Stimulated activated CD8-positive, alpha-beta memory T cell treated with anti-CD3 and anti-CD28 coated beads, Interleukin-4, amount 100 ng/mL, for 4 hours (primary cell): ENCODE measurements around the gene BLOC1S3.

ENCODE experiments used
- DNase-seq, 2 donors: peaks; one replicate each; pipeline ENCODE4 v3.0.0-alpha.2; 2020; ENCODE audit warnings: low read depth in 2 of 2, low spot score in 1 of 2

The BLOC1S3 gene, protein sequence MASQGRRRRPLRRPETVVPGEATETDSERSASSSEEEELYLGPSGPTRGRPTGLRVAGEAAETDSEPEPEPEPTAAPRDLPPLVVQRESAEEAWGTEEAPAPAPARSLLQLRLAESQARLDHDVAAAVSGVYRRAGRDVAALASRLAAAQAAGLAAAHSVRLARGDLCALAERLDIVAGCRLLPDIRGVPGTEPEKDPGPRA

DNA sequence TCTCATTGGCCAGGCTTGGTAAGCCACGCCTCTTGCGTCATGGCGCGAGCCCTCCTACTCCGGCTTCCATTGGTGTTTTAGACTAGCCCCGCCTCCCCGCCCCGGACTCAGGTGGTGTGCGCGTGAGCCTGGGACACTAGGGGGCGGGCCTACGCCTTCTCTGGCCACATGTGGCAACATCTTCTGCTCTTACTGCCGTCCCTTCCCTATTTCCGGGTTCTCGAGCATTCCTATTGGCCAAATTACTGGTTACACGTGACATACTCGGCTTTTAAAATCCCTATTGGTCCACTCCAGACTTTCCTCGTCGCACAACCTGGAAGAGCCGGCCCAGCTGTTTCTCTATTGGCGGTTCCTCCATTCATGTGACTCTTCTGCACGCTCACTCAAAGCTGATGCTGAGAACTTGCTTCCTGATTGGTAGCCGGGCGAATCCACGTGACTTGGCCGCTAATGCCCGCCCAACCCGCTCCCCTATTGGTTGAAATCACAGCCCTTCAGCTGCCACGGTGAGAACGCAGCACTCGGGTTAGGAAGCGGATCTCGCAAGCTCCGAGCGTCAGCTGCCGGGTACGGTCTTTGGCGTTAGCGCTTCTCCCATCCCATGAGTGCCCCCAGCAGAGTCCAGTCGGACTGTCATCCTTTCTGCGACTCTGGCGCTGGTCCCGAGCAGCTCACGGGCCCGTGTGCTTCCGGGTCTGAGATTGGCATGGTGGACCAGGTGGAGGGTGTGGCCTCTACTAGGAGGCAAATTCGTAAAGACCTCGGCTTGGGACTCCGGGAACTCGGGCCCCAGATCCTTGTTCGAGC, at the start of gene BLOC1S3:
Gene BLOC1S3 (plus strand): TSS at position 523 of the 810 bp plus-strand sequence. CDS start 513 bp downstream, outside the sequence.
- peak; percentile 100 for DNase-seq

DNA sequence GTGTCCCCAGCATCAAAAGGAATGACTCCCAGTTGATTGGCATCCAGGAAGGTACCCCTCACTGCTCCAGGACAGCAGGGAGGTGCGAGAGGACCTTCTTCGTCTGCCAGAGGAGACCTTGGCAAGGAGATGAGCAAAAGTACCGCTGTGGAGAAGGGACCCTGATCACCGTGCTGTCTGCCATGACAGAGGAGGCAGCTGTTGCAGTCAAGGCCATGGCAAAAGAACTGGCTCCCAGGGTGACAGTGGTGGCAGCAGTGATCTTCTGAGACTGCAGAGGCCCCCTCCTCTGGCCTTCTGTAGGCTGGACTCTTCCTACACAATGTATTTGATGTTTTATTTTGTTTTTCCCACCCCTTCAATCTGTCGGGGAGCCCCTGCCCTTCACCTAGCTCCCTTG, 49.8 kb upstream of the BLOC1S3 start:
- DNase-seq, result no peak

DNA sequence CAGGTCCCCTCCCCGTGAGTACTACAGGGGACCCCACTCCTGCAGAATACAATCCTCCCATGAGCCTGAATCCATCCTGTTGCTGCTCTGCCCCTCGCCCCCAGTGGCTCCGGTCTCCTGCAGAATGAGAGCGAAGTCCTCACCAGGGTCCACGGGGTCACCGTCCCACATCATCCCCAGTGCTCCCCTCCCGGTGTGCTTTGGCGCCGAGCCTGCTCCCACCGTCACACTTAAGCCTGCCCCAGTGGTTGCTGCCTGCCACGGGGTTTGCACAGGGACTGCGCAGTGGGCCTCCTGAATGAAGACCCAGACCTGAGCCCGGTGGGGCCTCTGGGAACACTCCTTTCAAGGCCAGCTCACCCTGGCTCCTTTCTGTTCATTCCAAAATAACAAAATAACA, 48.3 kb upstream of the BLOC1S3 start:
- no peak for DNase-seq

DNA sequence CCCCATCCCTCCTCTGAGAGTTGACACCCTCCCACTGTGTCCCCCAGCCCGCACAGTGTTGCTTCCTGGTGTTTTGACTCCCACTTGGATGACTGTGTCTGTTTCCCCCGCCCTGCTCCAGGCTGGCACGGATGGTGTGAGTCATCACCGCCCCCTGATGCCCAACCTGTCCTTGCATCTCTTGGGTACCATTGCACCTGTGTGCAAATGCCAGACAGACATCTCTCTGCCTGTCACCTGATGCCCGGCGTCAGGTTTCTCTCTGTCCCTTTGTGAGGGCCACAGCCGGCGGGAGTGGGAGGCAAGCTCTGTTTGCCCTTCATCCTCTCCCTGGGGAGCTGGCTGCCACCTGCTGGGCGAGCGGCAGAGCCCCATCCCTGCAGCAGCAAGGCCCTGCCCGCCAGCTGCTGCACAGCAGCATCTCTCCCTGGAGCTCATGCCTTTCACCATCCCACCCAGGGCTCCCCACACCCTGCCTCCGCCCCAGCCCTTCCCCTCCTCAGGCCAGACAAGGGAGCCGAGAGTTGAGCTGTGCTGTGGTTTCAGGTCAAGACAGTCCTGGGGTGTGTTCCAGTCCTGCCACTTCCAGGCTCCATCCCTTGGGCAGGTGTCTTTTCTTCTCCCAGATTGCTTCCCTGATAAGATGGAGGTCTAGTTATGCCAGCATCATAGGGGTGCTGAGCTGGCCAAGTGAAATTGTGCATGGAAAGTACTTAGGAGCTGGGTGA, 47.5 kb upstream of the BLOC1S3 start:
- DNase-seq, result peak in 1 of 2 donors; percentile 9

DNA sequence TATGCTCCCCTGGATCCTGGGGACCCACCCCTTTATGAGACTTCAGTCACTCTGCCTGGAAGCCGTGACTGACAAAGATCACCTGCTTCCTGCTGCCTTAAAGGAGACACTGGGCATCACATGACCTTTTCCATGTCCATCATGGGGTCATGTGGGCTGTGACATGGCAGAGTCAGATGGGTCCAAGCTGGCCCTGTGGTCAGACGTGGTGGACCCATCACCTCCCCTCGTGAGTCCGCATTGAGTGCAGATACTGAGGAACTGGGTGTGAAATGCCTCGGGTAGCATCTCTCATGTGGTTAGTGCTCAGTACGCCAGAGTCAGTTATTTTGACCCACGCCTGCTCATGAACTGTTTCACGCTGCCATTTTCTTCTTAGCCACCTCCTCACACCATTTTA, 44.9 kb upstream of the BLOC1S3 start:
- DNase-seq, result no peak

DNA sequence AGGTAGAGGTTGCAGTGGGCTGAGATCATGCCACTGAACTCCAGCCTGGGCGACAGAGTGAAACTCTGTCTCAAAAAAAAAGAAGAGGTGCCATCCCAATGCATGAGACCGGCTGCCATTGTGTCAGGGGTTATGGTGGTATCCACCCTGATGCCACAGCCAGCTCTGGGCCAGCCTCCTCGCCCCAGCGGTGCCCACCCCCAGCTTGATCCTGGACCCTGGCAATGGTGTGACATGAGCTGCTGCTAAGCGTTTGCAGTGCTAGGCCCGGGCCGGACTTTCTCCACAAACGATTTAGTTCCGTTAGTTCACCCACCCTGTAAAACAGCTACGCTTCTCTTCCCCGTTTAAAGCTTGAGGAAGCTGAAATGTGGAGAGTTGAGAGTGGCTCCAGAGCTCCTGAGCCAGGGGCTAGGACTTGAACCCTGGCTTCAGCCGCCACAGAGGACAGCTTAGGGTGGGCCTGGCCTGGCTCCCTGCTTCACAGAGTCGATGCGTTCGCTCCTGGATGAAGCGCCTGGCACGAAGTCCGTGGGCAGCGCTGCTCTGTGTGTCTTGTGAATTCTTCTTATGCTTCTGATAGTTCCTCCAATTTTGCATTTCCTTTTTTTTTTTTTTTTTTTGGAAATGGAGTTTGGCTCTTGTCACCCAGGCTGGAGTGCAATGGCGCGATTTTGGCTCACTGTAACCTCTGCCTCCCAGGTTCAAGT, 43.3 kb upstream of the BLOC1S3 start:
- DNase-seq, result no peak

DNA sequence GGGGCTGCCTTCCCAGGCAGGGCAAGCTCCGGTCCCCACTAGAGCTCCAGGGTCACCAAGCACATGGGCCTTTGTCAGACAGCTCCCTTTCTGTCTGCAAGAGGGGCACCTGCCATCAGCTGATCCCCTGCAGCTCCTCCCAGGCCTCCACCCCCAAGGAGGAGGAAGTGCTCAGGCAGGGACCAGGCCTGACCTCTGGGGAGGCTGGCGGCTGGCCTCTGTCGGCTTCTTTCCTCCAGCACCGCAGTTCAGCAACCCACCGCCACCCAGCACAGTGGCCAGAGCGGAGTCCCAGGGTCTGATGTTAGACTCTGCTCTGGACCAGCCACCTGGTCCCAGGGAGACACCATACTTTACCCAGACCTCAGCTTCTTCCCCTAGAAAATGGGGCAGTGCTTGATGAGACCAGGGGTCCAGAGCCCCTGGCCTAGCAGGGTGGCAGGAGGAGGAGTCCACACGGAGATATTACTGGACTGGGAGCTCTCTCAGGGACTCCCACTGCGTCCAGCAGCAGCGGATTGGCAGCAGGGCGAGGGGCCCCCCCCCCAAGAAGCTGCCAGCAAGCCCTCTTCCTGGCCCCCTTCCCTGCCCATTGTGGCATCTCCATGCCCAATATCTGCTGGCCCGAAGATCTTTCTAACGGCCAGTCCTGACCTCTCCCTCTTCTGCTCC, 41.9 kb upstream of the BLOC1S3 start:
- DNase-seq, result no peak

DNA sequence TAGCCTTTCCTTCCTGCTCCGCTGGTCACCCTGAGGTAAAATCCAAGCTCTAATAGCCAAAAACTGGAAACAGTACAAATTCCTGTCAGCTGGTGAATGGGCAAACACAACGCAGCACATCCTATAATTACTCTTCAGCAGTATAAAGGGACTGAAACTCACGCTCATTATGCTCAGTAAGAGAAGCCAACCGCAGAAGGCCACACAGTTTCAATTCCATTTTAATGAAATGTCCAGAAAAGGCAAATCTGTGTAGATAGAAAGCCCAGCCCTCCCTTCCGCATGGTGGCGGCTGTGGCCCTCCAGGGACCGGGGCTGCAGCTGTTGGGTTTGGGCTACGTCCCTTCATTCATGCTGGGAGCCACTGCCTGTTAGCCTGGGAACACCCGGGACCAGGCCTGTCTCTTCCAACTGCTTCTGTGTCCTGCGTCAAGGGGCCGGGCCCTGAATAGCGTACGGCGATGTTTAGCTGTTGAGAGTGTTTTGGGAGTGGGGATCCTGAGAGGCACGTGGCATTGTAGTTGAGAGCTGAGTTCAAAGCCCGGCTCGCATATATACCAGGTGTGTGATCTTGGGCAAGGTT, 41.3 kb upstream of the BLOC1S3 start:
- no peak for DNase-seq

DNA sequence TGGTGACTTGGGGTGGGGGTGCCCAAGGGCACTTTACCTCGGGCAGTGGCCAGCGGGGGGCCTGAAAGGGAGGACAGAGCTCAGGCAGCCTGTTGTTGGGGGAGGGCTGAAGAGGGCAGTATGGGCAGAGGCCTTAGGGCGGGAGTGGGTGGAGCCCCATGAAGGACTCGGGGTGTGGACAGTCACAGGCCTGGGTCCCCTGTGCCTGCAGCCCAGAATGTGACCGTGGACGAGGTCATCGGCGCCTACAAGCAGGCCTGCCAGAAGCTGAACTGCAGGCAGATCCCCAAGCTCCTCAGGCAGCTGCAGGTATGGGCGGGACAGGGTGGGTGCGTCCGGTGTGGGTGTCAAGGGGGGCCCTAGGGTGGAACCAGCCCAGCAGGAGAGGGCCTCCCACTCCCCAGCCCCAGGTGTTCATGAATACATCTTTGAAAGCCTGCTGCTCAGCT, 40.3 kb upstream of the BLOC1S3 start:
- DNase-seq, result no peak

DNA sequence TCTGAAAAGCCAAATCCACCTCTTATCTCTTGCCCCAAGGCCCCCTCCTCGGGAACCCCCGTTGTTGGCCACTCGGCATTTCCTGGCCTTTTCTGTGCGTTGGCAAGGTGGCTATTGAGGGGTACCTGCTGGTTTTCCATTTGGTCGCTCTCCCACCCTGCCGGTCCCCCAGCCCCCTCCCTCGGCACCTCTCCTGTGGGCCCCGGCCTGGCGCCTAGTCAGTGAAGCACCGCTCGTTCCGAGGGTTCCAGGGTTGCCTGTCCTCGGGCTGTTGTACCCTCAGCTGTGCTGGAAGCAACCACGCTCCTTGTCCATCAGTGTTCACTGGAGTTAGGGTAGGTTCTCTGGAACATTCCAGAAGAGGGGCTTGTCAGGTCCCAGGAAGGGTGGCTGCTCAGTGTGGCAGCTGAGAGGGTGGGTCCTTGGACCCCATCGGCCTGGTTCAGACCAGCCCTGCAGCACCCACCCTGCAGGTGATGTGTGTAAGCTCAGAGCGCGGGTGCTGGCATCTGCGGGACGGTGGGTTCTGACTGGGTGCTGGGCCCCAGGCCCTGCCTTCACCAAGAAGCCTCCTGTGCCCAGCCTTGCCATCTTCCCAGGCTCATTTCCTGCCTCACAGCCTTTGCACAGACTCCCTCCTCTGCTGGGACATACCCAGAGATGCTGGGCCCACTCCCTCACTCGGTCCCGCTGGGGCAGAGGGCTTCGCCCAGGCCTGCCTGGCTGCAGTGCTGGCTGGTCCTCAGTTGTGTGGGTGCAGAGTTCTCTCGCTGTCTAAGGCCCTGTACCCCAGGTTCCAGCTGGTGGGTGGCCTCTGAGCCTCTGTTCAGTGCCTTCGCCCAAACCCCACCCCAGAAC, 39.1 kb upstream of the BLOC1S3 start:
- DNase-seq, result no peak

- no peak for DNase-seq
Measured at GRCh38 chr19:45140144-45140503, 38.5 kb upstream of the BLOC1S3 start.

- no peak for DNase-seq
Measured at GRCh38 chr19:45140533-45140932, 38.1 kb upstream of the BLOC1S3 start.

DNA sequence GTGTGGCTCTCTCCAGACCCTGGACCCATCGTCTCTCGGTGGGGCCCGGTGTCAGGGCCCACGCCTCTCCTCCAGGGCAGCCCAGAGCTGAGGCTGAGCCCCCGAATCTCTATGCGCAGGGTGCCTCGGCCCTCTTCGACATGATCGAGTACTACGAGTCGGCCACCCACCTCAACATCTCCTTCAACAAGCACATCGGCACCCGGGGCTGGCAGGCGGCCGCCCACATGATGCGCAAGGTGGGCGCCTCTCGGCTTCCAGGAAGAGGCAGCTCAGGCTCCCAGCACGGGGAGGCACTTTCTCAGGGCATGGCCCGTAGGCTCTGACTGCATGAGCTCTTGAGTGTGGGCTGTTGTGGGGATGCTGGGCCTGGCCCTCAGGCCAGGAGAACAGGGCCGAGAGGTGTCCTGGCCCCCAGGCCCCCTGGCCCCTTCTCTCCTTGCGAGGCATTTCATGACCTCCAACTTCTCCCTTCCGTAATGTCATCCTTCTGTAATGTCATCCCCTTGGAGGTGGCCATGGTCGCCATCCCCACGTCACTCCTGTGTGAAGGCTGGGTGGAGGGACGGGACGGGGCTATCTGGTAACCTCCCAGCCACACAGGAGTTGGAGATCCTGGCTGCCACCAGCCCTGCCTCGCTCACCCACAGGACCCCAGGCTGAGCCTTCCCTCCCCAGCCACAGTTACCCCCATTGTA, 37.2 kb upstream of the BLOC1S3 start:
- DNase-seq, result no peak

GRCh38 chr19:45142016-45142725, 36.4 kb upstream of the BLOC1S3 start:
- no peak for DNase-seq

- no peak for DNase-seq
Measured at GRCh38 chr19:45142726-45143110, 35.9 kb upstream of the BLOC1S3 start.

DNA sequence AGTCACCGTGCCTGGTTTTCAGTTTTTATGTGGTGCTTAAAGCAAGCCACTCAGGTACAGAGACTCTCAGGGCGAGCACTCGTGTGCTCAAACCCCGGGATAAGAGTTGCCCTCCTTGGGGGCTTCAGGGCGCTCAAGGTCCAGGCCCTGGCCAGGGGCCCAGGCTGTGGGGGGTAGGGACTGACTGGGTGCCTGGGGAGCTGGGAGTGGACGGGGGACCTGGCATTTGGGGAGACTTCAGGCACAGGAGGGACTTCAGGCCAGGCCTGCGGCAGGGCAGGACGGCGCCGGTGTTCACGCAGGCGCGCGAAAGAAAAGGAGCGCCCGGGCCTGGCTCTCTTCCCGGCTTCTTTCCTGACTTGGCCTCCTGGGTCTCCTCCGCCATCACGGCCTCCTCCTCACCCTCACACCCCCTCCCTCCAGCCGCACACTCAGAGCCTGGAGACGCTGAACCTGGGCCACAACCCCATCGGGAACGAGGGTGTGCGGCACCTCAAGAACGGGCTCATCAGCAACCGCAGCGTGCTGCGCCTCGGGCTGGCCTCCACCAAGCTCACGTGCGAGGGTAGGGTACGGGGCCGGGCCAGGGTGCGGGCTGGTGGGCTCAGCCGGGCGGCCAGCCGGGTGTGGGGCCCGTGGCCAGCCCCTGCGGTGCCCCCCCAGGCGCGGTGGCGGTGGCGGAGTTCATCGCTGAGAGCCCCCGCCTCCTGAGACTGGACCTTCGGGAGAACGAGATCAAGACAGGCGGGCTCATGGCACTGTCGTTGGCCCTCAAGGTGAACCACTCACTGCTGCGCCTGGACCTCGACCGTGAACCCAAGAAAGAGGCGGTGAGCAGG, 33.9 kb upstream of the BLOC1S3 start:
- no peak for DNase-seq
